Measurements from ENCODE around the gene QARS1.

- TF ChIP-seq CTCF (IDR thresholded peaks at IDR 0.05) = no peak
- TF ChIP-seq POLR2A (IDR thresholded peaks at IDR 0.05) = no peak
Observed at GRCh38 chr3:49122451-49122850, 17.9 kb upstream of the QARS1 start.

Data from adrenal gland (tissue), 5 donors.